ENCODE results near the gene TMEM53.

GRCh38 chr1:44641126-44642102, 32.9 kb downstream of the TMEM53 start:
- TF ChIP-seq CTCF (IDR thresholded peaks at IDR 0.05), result no peak
- TF ChIP-seq POLR2A (IDR thresholded peaks at IDR 0.05), result no peak
